Panc1 (cell line): Measurements from ENCODE around the gene RASGRP2.

ENCODE experiments used
- POLR2AphosphoS5 ChIP-seq: IDR thresholded peaks from 2 replicates; pipeline ENCODE4 v1.6.1; 2012; ENCODE audit warnings: mild to moderate bottlenecking, low read depth, low read length, moderate library complexity
- SIN3A ChIP-seq: IDR thresholded peaks from 2 replicates; pipeline ENCODE4 v1.6.1; 2012; ENCODE audit warnings: low read depth, mild to moderate bottlenecking, low read length, moderate library complexity, borderline replicate concordance; ENCODE audit not compliant: insufficient read depth
- TCF7L2 ChIP-seq: IDR thresholded peaks from 2 replicates; pipeline ENCODE4 v1.6.1; 2011; ENCODE audit warnings: mild to moderate bottlenecking, low read depth, low read length, inconsistent platforms
- TF ChIP-seq, protein P1 (sequence below): fragments of 450-650 bp; IDR thresholded peaks from 2 replicates; pipeline ENCODE4 v1.5.1; 2017; ENCODE audit warnings: mild to moderate bottlenecking
- TF ChIP-seq, protein P2 (sequence below), 2 experiments: IDR thresholded peaks; 2 replicates each; pipeline ENCODE4 v1.6.1; 2011 to 2012; ENCODE audit warnings: low read depth in 2 of 2, control low read depth in 1 of 2, low read length in 1 of 2, mild to moderate bottlenecking in 1 of 2, moderate library complexity in 1 of 2; ENCODE audit not compliant: insufficient read depth in 1 of 2

DNA sequence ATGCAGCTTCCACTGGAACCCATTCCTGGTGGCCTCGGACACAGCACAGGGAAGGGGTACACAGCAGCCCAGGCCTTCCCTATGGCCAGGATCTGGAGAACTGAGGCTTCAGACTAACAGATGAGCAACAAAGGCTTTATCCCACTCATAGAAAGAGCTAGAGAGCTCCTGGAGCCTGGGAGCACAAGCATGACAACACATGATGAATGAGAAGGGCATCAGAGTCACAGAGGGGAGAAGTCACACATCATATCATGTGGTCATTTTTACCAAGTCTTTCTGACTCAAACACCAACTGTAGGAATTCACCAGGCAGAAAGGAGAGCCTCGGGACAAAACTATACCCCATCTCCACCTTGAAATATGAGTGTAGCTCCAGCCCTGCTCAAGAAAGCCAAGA, 64.1 kb downstream of the RASGRP2 start:
- TF ChIP-seq SIN3A: no peak
- TF ChIP-seq, protein P1, sequence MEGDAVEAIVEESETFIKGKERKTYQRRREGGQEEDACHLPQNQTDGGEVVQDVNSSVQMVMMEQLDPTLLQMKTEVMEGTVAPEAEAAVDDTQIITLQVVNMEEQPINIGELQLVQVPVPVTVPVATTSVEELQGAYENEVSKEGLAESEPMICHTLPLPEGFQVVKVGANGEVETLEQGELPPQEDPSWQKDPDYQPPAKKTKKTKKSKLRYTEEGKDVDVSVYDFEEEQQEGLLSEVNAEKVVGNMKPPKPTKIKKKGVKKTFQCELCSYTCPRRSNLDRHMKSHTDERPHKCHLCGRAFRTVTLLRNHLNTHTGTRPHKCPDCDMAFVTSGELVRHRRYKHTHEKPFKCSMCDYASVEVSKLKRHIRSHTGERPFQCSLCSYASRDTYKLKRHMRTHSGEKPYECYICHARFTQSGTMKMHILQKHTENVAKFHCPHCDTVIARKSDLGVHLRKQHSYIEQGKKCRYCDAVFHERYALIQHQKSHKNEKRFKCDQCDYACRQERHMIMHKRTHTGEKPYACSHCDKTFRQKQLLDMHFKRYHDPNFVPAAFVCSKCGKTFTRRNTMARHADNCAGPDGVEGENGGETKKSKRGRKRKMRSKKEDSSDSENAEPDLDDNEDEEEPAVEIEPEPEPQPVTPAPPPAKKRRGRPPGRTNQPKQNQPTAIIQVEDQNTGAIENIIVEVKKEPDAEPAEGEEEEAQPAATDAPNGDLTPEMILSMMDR: no peak
- no peak for TF ChIP-seq POLR2AphosphoS5
- no peak for TF ChIP-seq TCF7L2
- TF ChIP-seq, protein P2, sequence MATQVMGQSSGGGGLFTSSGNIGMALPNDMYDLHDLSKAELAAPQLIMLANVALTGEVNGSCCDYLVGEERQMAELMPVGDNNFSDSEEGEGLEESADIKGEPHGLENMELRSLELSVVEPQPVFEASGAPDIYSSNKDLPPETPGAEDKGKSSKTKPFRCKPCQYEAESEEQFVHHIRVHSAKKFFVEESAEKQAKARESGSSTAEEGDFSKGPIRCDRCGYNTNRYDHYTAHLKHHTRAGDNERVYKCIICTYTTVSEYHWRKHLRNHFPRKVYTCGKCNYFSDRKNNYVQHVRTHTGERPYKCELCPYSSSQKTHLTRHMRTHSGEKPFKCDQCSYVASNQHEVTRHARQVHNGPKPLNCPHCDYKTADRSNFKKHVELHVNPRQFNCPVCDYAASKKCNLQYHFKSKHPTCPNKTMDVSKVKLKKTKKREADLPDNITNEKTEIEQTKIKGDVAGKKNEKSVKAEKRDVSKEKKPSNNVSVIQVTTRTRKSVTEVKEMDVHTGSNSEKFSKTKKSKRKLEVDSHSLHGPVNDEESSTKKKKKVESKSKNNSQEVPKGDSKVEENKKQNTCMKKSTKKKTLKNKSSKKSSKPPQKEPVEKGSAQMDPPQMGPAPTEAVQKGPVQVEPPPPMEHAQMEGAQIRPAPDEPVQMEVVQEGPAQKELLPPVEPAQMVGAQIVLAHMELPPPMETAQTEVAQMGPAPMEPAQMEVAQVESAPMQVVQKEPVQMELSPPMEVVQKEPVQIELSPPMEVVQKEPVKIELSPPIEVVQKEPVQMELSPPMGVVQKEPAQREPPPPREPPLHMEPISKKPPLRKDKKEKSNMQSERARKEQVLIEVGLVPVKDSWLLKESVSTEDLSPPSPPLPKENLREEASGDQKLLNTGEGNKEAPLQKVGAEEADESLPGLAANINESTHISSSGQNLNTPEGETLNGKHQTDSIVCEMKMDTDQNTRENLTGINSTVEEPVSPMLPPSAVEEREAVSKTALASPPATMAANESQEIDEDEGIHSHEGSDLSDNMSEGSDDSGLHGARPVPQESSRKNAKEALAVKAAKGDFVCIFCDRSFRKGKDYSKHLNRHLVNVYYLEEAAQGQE (IDR thresholded peaks at IDR 0.05; ENCODE audit: insufficient read depth in 1 of 2, low read depth in 2 of 2, low read length in 1 of 2): no peak
